PC-3 (cell line): ENCODE results near the gene ECHS1. TPM values are rescaled to one million over a fixed set of nuclear protein-coding genes. Genes with fewer than 3 reads are reported as not detected.

Experiments
- ATAC-seq: fragments of 200-7000 bp; cut with Tn5 transposase; 2 replicates; pipeline ENCODE4 v1.9.1; 2020; ENCODE audit warnings: mild to moderate bottlenecking, moderate library complexity
- BruUV-seq: library from RNA; stranded (reverse); fragments of 400-500 nt; replicated peaks from 2 replicates; lab custom pipeline; 2021; lab: Mats Ljungman, UMichigan
- CTCF ChIA-PET: fragments of 300-600 bp; sonication (Branson Sonifier 250); formaldehyde crosslinking; loops from one replicate; lab custom pipeline; 2022; ENCODE audit warnings: antibody characterized with exemption; lab: Charles Lee
- POLR2A ChIA-PET: fragments of 300-600 bp; sonication (Branson Sonifier 250); formaldehyde crosslinking; loops from one replicate; lab custom pipeline; 2022; ENCODE audit warnings: antibody characterized with exemption; ENCODE audit not compliant: unreplicated experiment; lab: Charles Lee
- DNase-seq: peaks from one replicate; pipeline ENCODE4 v3.0.0-alpha.2; 2015
- H2AFZ ChIP-seq: fragments of 300-600 bp; sonication (generic); 2 replicates; pipeline ENCODE4 v1.6.0; 2016; ENCODE audit warnings: antibody characterized with exemption, low read length
- H3F3A ChIP-seq: fragments of 300-600 bp; sonication (generic); one replicate; pipeline ENCODE4 v1.6.0; 2017; ENCODE audit warnings: antibody characterized with exemption, low read length, control low read depth, mild to moderate bottlenecking; ENCODE audit not compliant: unreplicated experiment
- H3K27ac ChIP-seq: fragments of 300-600 bp; sonication (generic); 2 replicates; pipeline ENCODE4 v1.5.1; 2016; ENCODE audit warnings: mild to moderate bottlenecking, low read length
- H3K27me3 ChIP-seq: fragments of 300-600 bp; sonication (generic); 2 replicates; pipeline ENCODE4 v1.6.1; 2016; ENCODE audit warnings: low read length, mixed read lengths
- H3K36me3 ChIP-seq: fragments of 300-600 bp; sonication (generic); 2 replicates; pipeline ENCODE4 v1.6.1; 2016; ENCODE audit warnings: low read depth, mixed run types, low read length, mixed read lengths
- H3K4me1 ChIP-seq: fragments of 300-600 bp; sonication (generic); 2 replicates; pipeline ENCODE4 v1.5.1; 2016; ENCODE audit warnings: low read length; ENCODE audit not compliant: insufficient read depth
- H3K4me2 ChIP-seq: fragments of 300-600 bp; sonication (generic); 2 replicates; pipeline ENCODE4 v1.6.0; 2016; ENCODE audit warnings: low read length
- H3K4me3 ChIP-seq: fragments of 300-600 bp; sonication (generic); 2 replicates; pipeline ENCODE4 v1.5.1; 2016; ENCODE audit warnings: mild to moderate bottlenecking, low read length, mixed read lengths
- H3K79me2 ChIP-seq: fragments of 300-600 bp; sonication (generic); 2 replicates; pipeline ENCODE4 v1.6.1; 2017; ENCODE audit warnings: low read length, mixed read lengths
- H3K9ac ChIP-seq: fragments of 300-600 bp; sonication (generic); 2 replicates; pipeline ENCODE4 v1.6.0; 2016; ENCODE audit warnings: mild to moderate bottlenecking, low read length
- H3K9me2 ChIP-seq: fragments of 300-600 bp; sonication (generic); replicated peaks from 2 replicates; pipeline ENCODE4 v1.6.1; 2016; ENCODE audit warnings: mixed run types, low read length, mixed read lengths
- H3K9me3 ChIP-seq: fragments of 300-600 bp; sonication (generic); 2 replicates; pipeline ENCODE4 v1.6.1; 2016; ENCODE audit warnings: low read length, mixed read lengths
- H4K20me1 ChIP-seq: fragments of 300-600 bp; sonication (generic); 2 replicates; pipeline ENCODE4 v1.6.1; 2016; ENCODE audit warnings: low read length, mixed read lengths
- EZH2 ChIP-seq: fragments of 300-600 bp; sonication (generic); IDR thresholded peaks from one replicate; pipeline ENCODE4 v1.6.1; 2017; ENCODE audit warnings: antibody characterized with exemption, mild to moderate bottlenecking, low read length; ENCODE audit not compliant: unreplicated experiment
- EZH2phosphoT487 ChIP-seq: fragments of 300-600 bp; sonication (generic); IDR thresholded peaks from 2 replicates; pipeline ENCODE4 v1.6.1; 2018; ENCODE audit warnings: mild to moderate bottlenecking, antibody characterized with exemption, low read length, borderline replicate concordance
- intact Hi-C: fragments of 100-400 bp; cut with micrococcal nuclease; formaldehyde crosslinking; loops from 2 replicates; pipeline ENCODE4 v1.9.0; 2023
- total RNA-seq: library from RNA; depleted of rRNA; stranded (reverse); fragments of >200 nt; gene quantifications from 2 replicates; pipeline ENCODE4 v1.2.3, GENCODE V29; 2014
- TF ChIP-seq, protein P1 (sequence below): fragments of 300-600 bp; sonication (generic); conservative IDR thresholded peaks from 2 replicates; pipeline ENCODE4 v1.5.1; 2017; ENCODE audit warnings: antibody characterized with exemption, low read depth, mild to moderate bottlenecking, low read length

Gene ECHS1
- total RNA-seq, 1 experiment from 2014 or later = 120 TPM

DNA sequence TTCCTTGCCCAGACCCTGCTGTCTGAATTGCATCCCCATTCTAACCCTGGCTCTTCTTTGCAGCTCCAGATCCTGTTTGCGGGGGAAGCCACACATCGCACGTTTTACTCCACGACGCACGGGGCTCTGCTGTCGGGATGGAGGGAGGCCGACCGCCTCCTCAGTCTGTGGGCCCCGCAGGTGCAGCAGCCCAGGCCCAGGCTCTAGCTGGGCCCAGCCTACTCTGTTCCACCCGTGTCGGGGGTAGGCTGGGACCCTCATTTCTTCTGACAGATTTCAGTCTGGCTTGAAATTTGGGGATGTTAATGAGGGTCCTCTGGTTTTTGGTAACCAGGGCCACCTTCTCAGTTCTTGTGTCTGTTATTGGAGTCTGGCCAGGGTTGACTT is 18.1 kb upstream of the ECHS1 start:
- Histone ChIP-seq H3K27me3 (no peaks in the 10 kb centered on the region), H3K79me2 (peaks cover 22% of the 10 kb centered on the region), H3K4me1 (peaks cover 15% of the 10 kb centered on the region), H3K9me3 (no peaks in the 10 kb centered on the region), H3K9me2 (no peaks in the 10 kb centered on the region), H3F3A (no peaks in the 10 kb centered on the region), H3K4me2 (no peak overlapping the region), H3K27ac (no peak overlapping the region), H2AFZ (no peak overlapping the region), H4K20me1 (no peaks in the 10 kb centered on the region), H3K9ac (no peak overlapping the region), H3K36me3 (peaks cover 4% of the 10 kb centered on the region; the same call in 1 of the 2 replicates), H3K4me3 (no peak overlapping the region)
- POLR2A ChIA-PET = interaction anchor here (0.5 kb wide), 1 partner anchor 15 kb away, joined by 5 read pairs; no protein-coding TSS in a partner anchor
- ATAC-seq (no peak), DNase-seq (no peak)
- TF ChIP-seq, protein P1, sequence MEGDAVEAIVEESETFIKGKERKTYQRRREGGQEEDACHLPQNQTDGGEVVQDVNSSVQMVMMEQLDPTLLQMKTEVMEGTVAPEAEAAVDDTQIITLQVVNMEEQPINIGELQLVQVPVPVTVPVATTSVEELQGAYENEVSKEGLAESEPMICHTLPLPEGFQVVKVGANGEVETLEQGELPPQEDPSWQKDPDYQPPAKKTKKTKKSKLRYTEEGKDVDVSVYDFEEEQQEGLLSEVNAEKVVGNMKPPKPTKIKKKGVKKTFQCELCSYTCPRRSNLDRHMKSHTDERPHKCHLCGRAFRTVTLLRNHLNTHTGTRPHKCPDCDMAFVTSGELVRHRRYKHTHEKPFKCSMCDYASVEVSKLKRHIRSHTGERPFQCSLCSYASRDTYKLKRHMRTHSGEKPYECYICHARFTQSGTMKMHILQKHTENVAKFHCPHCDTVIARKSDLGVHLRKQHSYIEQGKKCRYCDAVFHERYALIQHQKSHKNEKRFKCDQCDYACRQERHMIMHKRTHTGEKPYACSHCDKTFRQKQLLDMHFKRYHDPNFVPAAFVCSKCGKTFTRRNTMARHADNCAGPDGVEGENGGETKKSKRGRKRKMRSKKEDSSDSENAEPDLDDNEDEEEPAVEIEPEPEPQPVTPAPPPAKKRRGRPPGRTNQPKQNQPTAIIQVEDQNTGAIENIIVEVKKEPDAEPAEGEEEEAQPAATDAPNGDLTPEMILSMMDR = no peak
- intact Hi-C loops = no loop called here
- CTCF ChIA-PET = no interaction called here
- BruUV-seq = no TSS peak

DNA sequence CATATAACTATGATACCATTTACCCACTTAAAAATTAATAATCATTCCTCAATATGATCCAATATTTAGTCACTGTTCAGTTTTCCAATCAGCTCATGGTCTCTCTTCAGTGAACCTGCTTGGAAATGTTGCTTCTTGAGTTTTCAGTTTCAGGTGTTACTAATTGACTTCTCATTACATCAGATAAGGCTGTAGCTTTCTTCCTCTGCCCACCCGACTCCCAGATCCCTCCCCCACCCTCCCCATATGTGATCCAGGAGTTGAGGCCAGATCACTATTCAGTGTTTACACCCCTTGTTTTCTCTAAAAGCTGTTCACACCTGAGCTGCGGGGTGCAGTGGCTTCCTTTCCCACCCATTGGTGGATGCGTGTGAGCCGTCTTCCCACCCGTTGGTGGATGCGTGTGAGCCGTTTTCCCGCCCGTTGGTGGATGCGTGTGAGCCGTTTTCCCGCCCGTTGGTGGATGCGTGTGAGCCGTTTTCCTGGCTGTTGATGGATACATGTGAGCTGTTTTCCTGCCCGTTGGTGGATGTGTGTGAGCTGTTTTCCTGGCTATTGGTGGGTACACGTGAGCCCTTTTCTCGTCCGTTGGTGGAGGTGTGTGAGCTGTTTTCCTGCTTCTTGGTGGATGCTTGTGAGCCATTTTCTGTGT is 17.6 kb upstream of the ECHS1 start:
- Histone ChIP-seq H3K27ac (no peak overlapping the region), H2AFZ (no peak overlapping the region), H3K79me2 (peaks cover 16% of the 10 kb centered on the region), H3K27me3 (no peaks in the 10 kb centered on the region), H4K20me1 (no peaks in the 10 kb centered on the region), H3K4me3 (no peak overlapping the region), H3K9me3 (no peaks in the 10 kb centered on the region), H3K4me2 (no peak overlapping the region), H3K4me1 (peaks cover 9% of the 10 kb centered on the region), H3K9me2 (no peaks in the 10 kb centered on the region), H3K9ac (no peak overlapping the region), H3K36me3 (no peaks in the 10 kb centered on the region; the same call in 1 of the 2 replicates), H3F3A (no peaks in the 10 kb centered on the region)
- POLR2A ChIA-PET = interaction anchor here (0.5 kb wide), 1 partner anchor 15 kb away, joined by 5 read pairs; no protein-coding TSS in a partner anchor
- TF ChIP-seq EZH2 = no peak
- TF ChIP-seq, protein P1 = no peak
- ATAC-seq (no peak), DNase-seq (no peak)
- no TSS peak for BruUV-seq
- intact Hi-C loops = no loop called here
- CTCF ChIA-PET = no interaction called here

DNA sequence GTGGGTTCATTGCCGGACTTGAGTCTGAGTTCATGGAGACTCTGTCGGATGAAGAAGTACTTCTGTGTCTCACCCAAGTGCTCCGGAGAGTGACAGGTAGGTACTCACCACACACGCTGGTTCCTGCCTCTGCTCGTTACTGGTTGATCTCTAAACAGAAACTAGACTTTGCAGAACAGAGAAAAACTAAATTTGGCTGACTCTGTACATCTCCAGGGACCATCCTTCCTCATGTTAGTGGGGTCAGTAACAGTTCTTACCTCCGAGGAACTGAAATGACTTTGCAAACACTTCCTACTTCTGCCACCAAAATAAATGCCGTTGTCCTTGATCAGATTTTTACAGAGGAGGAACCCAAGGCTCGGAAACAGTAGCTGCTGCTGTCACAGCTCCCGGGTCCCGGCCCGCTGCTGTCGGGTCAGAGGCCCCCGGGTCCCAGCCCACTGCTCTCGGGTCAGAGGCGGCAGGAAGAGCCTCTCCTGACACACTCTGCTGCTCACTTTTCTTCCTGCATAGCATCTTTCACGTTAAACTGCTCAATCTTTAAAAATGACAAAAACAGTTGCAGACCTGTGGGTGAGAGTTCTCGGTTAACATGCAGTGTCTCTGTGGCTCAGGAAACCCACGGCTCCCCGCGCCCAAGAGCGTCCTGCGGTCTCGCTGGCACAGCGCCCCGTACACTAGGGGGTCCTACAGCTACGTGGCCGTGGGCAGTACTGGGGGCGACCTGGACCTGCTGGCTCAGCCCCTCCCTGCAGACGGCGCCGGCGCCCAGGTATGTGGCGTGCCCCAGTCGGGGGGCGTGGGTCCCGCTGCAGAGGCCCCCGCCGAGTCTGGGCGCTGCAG is 16.0 kb upstream of the ECHS1 start:
- TF ChIP-seq, protein P1 = no peak
- TF ChIP-seq EZH2phosphoT487 (no peak), EZH2 (no peak)
- intact Hi-C loops = no loop called here
- ATAC-seq (no peak), DNase-seq (no peak)
- H3K9ac ChIP-seq = no peak overlapping the region
- H3K4me3 ChIP-seq = no peak overlapping the region
- H3K79me2 ChIP-seq = peaks cover 1% of the 10 kb centered on the region; the same call in 1 of the 2 replicates
- H3K27me3 ChIP-seq = no peaks in the 10 kb centered on the region
- no peaks in the 10 kb centered on the region for H3K36me3 ChIP-seq
- BruUV-seq = no TSS peak
- H3K4me2 ChIP-seq = no peak overlapping the region
- H2AFZ ChIP-seq = no peak overlapping the region
- no peak overlapping the region for H3K27ac ChIP-seq
- ChIA-PET CTCF (no interaction called here), POLR2A (interaction anchor here (0.6 to 0.8 kb wide), 2 partner anchors 10 to 1166 kb away, joined by 3 to 4 read pairs; partner anchors contain the start of gene PAOX)
- peaks cover 3% of the 10 kb centered on the region; the same call in 1 of the 2 replicates for H3K4me1 ChIP-seq
- no peaks in the 10 kb centered on the region for H3F3A ChIP-seq
- H4K20me1 ChIP-seq = no peaks in the 10 kb centered on the region
- no peaks in the 10 kb centered on the region for H3K9me3 ChIP-seq
- H3K9me2 ChIP-seq = no peaks in the 10 kb centered on the region
